HG03521 (cell line): ENCODE data around the gene ECPAS.
"Not testable (repeated sequence)": the region's sequence is repeated elsewhere in the genome, so short reads cannot be mapped to it uniquely, and the experiment has no call there.

Source experiments
- ATAC-seq: cut with Tn5 transposase; IDR thresholded peaks from one replicate; pipeline ENCODE4 v1.9.1; 2021; ENCODE audit warnings: mild to moderate bottlenecking, moderate library complexity; ENCODE audit not compliant: unreplicated experiment

The ECPAS gene, protein sequence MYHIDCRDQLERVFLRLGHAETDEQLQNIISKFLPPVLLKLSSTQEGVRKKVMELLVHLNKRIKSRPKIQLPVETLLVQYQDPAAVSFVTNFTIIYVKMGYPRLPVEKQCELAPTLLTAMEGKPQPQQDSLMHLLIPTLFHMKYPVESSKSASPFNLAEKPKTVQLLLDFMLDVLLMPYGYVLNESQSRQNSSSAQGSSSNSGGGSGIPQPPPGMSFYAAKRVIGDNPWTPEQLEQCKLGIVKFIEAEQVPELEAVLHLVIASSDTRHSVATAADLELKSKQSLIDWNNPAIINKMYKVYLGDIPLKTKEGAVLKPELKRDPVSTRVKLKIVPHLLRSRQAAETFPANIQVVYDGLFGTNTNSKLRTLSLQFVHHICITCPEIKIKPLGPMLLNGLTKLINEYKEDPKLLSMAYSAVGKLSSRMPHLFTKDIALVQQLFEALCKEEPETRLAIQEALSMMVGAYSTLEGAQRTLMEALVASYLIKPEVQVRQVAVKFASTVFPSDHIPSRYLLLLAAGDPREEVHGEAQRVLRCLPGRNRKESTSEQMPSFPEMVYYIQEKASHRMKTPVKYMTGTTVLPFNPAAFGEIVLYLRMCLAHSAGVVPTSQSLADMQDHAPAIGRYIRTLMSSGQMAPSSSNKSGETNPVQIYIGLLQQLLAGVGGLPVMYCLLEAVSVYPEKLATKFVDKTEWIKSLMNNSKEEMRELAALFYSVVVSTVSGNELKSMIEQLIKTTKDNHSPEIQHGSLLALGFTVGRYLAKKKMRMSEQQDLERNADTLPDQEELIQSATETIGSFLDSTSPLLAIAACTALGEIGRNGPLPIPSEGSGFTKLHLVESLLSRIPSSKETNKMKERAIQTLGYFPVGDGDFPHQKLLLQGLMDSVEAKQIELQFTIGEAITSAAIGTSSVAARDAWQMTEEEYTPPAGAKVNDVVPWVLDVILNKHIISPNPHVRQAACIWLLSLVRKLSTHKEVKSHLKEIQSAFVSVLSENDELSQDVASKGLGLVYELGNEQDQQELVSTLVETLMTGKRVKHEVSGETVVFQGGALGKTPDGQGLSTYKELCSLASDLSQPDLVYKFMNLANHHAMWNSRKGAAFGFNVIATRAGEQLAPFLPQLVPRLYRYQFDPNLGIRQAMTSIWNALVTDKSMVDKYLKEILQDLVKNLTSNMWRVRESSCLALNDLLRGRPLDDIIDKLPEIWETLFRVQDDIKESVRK (N-terminal part only)

DNA sequence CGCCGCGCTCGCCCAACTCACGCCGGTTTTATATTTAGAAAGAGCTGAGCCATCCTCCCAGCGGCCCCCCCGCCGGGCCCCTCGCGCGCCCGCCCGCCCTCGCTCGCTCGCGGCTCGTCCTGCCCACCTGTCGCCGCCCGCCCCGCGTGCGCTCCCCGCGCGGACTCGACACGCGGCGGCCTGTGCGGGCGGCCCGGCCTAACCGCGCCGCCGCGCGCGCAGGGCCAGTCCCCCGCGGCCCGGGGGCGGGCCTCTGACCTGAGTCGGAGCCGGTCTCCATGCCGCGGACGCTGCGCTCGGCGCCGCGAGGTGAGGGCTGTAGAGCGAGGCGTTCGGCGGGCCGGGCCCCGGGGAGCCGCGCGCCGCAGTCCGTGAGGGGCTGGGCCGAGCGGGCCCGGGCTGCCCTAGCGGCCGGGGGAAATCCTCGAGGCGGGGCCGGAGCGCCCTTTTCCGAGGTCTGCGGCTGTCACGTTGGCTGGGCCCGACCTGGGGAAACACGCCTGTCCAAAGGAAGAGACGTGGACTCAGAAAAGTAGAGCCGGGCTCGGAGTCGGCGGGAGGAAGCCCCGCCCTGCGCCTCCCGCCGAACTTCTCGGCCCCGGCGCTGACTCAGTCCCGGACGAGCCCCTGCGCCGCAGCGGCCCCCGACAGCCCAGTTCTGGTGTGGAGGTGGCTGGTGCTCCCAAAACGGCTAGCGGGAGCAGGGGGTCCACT lies at the start of gene ECPAS:
ECPAS (minus strand) TSS at position 526 of the 714 bp plus-strand sequence. CDS start 11,465 bp downstream, outside the sequence.
- peak; percentile 51 for ATAC-seq

DNA sequence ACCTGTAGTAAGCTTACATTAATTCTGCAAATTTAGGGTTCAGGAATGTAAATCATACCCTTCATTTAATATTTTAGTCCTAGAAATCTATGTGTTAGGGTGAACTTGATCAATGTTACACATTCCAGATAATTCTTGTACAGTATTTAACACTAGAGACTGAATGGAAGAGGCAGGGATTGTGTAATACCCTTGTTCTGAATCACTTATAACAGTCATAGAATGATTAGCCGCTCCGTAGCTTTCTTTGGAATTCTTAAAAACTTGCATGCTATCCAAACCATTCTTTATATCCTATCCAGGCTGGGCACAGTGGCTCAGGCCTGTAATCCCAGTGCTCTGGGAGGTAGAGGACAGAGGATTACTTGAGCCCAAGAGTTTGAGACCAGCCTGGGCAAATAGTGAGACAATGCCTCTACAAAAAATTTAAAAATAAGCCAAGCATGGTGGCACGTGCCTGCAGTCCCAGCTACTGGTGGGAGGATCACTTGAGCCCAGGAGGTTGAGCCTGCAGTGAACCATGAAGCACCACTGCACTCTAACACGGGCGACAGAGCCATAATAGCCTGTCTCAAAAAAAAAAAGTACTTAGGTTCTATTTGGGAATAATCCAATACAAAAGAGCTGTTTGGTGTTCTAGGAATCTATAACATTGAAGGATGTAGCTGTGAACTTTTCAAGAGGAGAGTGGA lies 49.1 kb upstream of the ECPAS start:
- no peak for ATAC-seq

DNA sequence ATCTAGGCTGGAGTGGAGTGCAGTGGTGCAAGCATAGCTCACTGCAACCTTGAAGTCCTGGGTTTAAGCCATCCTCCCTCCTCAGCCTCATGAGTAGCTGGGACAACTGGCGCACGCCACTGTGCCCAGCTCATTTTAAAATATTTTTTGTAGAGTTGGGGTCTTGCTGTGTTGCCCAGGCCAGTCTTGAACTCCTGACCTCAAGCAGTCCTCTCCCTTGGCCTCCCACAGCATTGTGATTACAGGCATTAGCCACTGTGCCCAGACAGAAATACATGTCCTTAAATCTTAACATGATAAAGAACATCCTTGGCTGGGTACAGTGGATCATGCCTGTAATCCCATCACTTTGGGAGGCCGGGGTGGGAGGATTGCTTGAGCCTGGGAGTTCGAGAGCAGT lies 47.5 kb upstream of the ECPAS start:
- no peak for ATAC-seq

GRCh38 chr9:111529787-111530186 lies 45.6 kb upstream of the ECPAS start:
- ATAC-seq, result no peak

- ATAC-seq, result no peak
These were observed 43.2 kb upstream of the ECPAS start for GRCh38 chr9:111527347-111527746.

DNA sequence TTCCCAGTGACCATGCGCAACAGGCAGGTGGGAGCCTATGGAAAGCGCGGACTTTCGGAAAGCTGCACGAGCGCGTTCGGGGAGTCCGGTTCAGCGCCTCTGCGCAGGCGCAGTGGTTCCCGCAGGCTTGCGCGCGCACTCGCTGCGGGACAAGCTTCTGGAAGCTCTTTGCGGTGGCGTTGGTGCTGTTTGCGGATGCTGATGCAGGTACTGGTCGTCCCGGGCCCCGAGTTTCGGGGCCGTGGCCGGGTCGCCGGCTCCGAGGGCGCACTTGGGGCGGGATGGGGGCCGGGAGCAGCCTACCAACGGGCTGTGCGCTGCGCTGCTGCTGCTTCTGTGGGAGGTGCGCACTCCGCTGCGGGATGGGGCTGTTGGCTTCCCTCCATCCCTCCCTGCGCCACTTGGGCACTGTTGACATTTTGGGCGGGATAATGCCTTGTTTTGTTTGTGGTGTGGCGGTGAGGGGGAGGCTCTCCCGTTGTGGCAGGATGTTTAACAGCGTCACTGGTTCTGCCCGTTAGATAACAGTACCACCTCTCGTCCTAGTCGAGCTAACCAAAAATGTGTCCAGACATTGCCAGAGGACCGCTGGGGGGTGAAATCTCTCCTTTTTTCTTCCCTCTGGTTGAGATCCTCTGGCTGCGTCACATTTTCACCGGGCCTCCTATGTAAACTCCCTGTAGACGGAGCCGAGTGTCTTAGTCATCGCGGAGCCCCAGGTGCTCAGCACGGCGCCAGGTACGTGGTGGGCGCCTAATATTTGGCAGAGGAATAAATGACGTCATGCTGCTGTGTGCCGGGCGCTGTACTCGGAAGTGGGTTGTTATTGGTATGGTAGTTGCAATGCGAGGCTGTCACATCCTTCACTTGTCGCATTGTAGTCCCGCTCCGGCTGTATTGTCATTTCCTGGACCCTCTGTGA lies 41.1 kb upstream of the ECPAS start, which contains the start of gene ZNF483:
ZNF483 (plus strand) TSS at position 124 of the 922 bp plus-strand sequence. CDS start 2,217 bp downstream, outside the sequence.
- ATAC-seq, result no peak

- ATAC-seq, result no peak
These were observed 40.5 kb upstream of the ECPAS start for GRCh38 chr9:111524731-111525055.

GRCh38 chr9:111516061-111516465 lies 31.9 kb upstream of the ECPAS start:
- no peak for ATAC-seq

DNA sequence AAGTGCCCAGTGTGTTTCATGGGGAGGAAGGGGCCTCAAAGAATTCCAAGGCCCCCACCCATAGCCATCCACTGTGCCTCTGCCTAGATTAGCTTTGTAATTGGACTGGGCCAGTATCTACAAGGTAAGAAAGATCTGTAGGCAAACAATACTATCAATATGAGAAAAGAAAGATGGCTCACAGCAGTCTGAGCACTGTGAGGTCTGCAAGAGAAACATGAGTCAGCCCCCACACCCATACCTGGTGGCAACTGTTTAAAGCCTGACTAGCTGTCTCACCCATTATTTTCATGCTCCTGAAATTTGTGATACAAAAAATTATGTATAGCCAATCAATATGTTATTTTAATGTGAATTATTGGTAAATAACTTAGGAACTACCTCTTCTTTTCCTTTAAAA lies 30.8 kb upstream of the ECPAS start:
- ATAC-seq, result no peak

DNA sequence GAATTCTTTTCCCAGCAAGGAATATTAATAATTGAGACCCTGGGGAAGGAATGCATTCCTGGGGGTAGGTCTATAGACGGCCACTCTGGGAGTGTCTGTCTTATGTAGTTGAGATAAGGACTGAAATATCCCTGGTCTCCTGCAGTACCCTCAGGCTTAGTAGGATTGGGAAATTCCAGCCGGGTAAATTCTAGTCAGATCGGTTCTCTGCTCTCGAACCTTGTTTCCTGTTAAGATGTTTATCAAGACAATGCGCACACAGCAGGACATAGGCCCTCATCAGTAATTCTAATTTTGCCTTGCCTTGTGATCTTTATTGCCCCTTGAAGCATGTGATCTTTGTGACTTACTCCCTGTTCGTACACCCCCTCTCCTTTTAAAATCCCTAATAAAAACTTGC lies 27.4 kb upstream of the ECPAS start:
- ATAC-seq, result not testable (repeated sequence)

- no peak for ATAC-seq
These were observed 18.3 kb upstream of the ECPAS start for GRCh38 chr9:111502506-111502905.

DNA sequence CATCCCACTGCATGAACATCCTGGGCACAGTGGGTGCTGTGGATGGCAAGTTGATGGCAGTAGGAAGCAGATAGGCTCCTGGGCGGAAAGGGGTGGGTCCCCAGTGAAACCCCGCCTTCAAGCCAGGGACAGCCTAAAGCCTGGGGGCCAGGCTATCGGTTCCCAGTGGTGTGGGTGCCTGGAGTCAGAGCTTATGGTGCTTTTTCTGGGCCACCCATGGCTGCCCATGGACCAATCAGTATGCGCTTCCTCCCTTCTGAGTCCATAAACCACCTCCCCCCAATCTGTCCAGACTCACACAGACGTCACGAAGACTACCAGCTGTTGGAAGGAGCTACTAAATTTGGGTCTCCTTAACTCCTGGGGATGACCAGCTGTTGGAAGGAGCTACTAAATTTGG lies 17.5 kb upstream of the ECPAS start:
- ATAC-seq, result no peak

DNA sequence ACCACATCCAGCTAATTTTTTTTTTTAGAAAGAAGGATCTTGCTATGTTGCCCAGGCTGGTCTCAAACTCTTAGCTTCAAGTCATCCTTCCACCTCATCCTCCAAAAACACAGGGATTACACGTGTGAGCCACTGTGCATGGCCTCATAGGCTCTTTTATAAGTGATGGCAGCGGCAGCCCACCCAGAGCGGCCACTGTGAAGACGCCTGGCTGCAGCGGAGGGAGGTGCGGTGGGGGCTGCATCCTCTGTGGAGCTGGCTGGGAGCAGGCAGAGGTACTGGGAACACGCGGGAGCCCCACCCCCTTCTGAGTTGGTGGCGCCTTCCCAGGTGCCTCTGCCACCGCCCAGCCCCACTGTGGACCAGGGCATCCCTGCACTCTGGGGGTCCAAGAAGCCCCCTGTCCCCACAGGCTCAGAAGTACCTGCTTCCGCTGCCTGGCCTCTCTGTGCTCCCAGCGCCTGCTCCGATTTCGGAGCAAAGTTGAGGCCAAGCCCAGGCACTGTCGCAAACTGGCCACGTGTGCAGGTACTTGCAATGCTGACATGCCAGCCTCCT lies 16.9 kb upstream of the ECPAS start:
- ATAC-seq, result no peak

- ATAC-seq, result not testable (repeated sequence)
These were observed 13.0 kb upstream of the ECPAS start for GRCh38 chr9:111497196-111497595.

DNA sequence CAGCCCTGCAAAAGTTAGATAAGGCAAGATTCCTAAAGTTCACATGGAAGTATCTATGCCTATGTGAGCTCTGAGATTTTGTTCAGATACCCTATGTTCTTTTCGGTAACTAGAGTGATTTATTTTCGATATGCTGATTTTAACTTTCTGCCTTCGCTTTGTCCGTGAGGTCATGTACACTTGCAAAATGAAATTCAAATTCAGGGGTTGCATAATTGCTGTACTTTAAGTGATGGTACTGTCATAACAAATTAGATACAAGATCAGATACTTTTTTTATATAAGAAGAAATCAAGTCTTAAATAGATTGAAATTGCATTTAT lies 350 bp upstream of the ECPAS start:
- no peak for ATAC-seq

GRCh38 chr9:111483439-111483857 lies 735 bp downstream of the ECPAS start:
- peak; percentile 31 for ATAC-seq

- ATAC-seq, result peak; percentile 57
These were observed 1.3 kb downstream of the ECPAS start for GRCh38 chr9:111482694-111483438.
